Hepatocyte (in vitro differentiated cells): ENCODE results near the gene CABCOCO1. TPM values are rescaled to one million over a fixed set of nuclear protein-coding genes. Genes with fewer than 3 reads are reported as not detected.

Experiments
- DNase-seq: peaks from one replicate; pipeline ENCODE4 v3.0.0-alpha.2; 2016; ENCODE audit warnings: low spot score
- H2AFZ ChIP-seq: fragments of 200-600 bp; sonication (generic); 2 replicates; pipeline ENCODE4 v1.6.0; 2016; ENCODE audit warnings: antibody characterized with exemption, mild to moderate bottlenecking
- H3K27ac ChIP-seq: fragments of 200-600 bp; sonication (generic); 2 replicates; pipeline ENCODE4 v1.5.1; 2016; ENCODE audit warnings: mild to moderate bottlenecking
- H3K27me3 ChIP-seq: fragments of 200-600 bp; sonication (generic); 2 replicates; pipeline ENCODE4 v1.6.1; 2016
- H3K36me3 ChIP-seq: fragments of 200-600 bp; sonication (generic); replicated peaks from 2 replicates; pipeline ENCODE4 v1.5.1; 2016; ENCODE audit warnings: low read depth; ENCODE audit not compliant: insufficient read depth
- H3K4me1 ChIP-seq: fragments of 200-600 bp; sonication (generic); 2 replicates; pipeline ENCODE4 v1.5.1; 2016; ENCODE audit warnings: mild to moderate bottlenecking, moderate library complexity; ENCODE audit not compliant: insufficient read depth
- H3K4me2 ChIP-seq: fragments of 200-600 bp; sonication (generic); 2 replicates; pipeline ENCODE4 v1.6.0; 2016
- H3K4me3 ChIP-seq: fragments of 200-600 bp; sonication (generic); 2 replicates; pipeline ENCODE4 v1.5.1; 2016; ENCODE audit warnings: mild to moderate bottlenecking
- H3K79me2 ChIP-seq: fragments of 200-600 bp; sonication (generic); 2 replicates; pipeline ENCODE4 v1.6.0; 2017; ENCODE audit warnings: mild to moderate bottlenecking
- H3K9me2 ChIP-seq: fragments of 200-600 bp; sonication (generic); replicated peaks from 2 replicates; pipeline ENCODE4 v1.6.0; 2017; ENCODE audit warnings: mild to moderate bottlenecking; ENCODE audit not compliant: insufficient read depth
- H3K9me3 ChIP-seq: fragments of 200-600 bp; sonication (generic); 2 replicates; pipeline ENCODE4 v1.5.1; 2016; ENCODE audit warnings: low read depth, mild to moderate bottlenecking
- H4K20me1 ChIP-seq: fragments of 200-600 bp; sonication (generic); 2 replicates; pipeline ENCODE4 v1.6.0; 2016; ENCODE audit warnings: mild to moderate bottlenecking; ENCODE audit not compliant: insufficient read depth, poor library complexity, severe bottlenecking
- EZH2 ChIP-seq: fragments of 200-600 bp; sonication (generic); IDR thresholded peaks from 2 replicates; pipeline ENCODE4 v1.6.1; 2016; ENCODE audit warnings: antibody characterized with exemption, mild to moderate bottlenecking, borderline replicate concordance
- EZH2phosphoT487 ChIP-seq: fragments of 200-600 bp; sonication (generic); IDR thresholded peaks from one replicate; pipeline ENCODE4 v1.6.1; 2018; ENCODE audit warnings: antibody characterized with exemption, mild to moderate bottlenecking, low read depth, moderate library complexity; ENCODE audit not compliant: unreplicated experiment, severe bottlenecking
- WGBS: methylation state at CpG from one replicate; pipeline ENCODE4 v1.1.6; 2016; ENCODE audit warnings: low lambda C conversion rate; ENCODE audit errors: missing lambda C conversion rate; 5-methylcytosine and 5-hydroxymethylcytosine counted together
- polyA plus RNA-seq: library from polyadenylated mRNA; unstranded; fragments of >200 nt; fragmentation: Nextera tagmentation; extraction: Ambion mirVana; gene quantifications from 2 replicates; pipeline ENCODE4 v1.2.1, GENCODE V29; 2016
- total RNA-seq: library from RNA; depleted of rRNA; stranded (reverse); fragments of >200 nt; gene quantifications from 2 replicates; pipeline ENCODE4 v1.2.3, GENCODE V29; 2014
- TF ChIP-seq, protein P1 (sequence below): fragments of 200-600 bp; sonication (generic); IDR thresholded peaks from 2 replicates; pipeline ENCODE4 v1.5.1; 2016; ENCODE audit warnings: antibody characterized with exemption, mild to moderate bottlenecking; ENCODE audit not compliant: poor library complexity

CABCOCO1 gene
- total and polyA plus RNA-seq, 2 experiments from 2014 or later: 1.4 to 1.6 TPM

GRCh38 chr10:61751599-61751998 lies 88.9 kb downstream of the CABCOCO1 start:
- Histone ChIP-seq H2AFZ (no peak overlapping the region), H3K79me2 (no peaks in the 10 kb centered on the region), H3K9me2 (no peaks in the 10 kb centered on the region), H4K20me1 (no peaks in the 10 kb centered on the region), H3K4me2 (peak overlapping the region; percentile 1), H3K9me3 (no peaks in the 10 kb centered on the region), H3K4me1 (peaks cover 10% of the 10 kb centered on the region), H3K27me3 (no peaks in the 10 kb centered on the region), H3K27ac (peak overlapping the region; percentile 52), H3K36me3 (no peaks in the 10 kb centered on the region), H3K4me3 (no peak overlapping the region)
- no peak for DNase-seq
- 68% methylated on average over 3 of the region's 3 CpGs for WGBS
- TF ChIP-seq, protein P1, sequence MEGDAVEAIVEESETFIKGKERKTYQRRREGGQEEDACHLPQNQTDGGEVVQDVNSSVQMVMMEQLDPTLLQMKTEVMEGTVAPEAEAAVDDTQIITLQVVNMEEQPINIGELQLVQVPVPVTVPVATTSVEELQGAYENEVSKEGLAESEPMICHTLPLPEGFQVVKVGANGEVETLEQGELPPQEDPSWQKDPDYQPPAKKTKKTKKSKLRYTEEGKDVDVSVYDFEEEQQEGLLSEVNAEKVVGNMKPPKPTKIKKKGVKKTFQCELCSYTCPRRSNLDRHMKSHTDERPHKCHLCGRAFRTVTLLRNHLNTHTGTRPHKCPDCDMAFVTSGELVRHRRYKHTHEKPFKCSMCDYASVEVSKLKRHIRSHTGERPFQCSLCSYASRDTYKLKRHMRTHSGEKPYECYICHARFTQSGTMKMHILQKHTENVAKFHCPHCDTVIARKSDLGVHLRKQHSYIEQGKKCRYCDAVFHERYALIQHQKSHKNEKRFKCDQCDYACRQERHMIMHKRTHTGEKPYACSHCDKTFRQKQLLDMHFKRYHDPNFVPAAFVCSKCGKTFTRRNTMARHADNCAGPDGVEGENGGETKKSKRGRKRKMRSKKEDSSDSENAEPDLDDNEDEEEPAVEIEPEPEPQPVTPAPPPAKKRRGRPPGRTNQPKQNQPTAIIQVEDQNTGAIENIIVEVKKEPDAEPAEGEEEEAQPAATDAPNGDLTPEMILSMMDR: no peak
- TF ChIP-seq EZH2phosphoT487: no peak
- no peak for TF ChIP-seq EZH2

DNA sequence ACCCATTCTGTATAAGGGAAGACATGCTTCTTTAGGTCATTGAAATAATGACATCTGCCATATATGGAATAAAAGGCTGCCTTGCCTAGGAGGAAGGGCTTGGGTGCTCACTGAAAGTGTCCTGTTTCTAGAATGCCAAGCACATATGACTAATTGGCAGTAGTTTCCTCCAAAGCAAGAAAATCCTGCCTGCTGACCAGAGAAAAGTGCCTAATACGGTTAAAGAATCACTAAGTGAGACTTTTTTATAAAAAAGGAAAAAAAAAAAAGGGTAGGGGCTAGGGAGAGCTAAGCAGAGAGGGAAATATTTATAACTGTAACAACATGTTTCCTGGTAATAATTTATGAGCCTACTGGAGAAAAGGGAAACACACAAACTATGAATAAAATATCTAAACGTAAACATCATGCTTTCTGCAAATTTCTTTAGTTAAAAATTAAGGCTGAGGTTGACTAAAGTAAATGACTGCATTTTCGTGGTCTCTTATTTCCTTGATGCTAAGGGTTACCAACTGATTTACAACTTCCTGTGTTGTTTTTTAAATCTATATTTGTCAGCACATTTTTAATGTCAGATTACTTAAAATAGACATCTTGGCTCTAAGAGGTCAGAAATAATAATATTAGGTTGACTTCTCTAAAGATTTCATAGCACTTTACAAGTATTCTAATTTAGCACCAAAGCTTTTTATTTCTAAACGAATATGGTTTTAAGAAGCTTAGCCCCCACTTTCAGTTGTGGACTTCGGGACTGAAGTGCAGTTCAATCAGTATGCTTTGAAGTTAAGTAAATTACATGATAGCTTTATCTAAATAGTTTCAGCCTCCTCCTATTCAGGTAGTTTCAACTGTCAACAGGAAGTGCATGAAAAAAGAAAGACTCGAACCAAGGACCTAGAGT lies 89.6 kb downstream of the CABCOCO1 start:
- Histone ChIP-seq H2AFZ (no peak overlapping the region), H3K4me2 (peak overlapping the region; percentile 1), H3K36me3 (no peaks in the 10 kb centered on the region), H3K27me3 (no peaks in the 10 kb centered on the region), H4K20me1 (no peaks in the 10 kb centered on the region), H3K4me1 (peaks cover 10% of the 10 kb centered on the region), H3K9me2 (no peaks in the 10 kb centered on the region), H3K27ac (peak overlapping the region; percentile 52), H3K4me3 (no peak overlapping the region), H3K9me3 (no peaks in the 10 kb centered on the region), H3K79me2 (no peaks in the 10 kb centered on the region)
- no peak for TF ChIP-seq EZH2
- TF ChIP-seq EZH2phosphoT487: no peak
- TF ChIP-seq, protein P1: no peak
- WGBS: 27% methylated on average over 6 of the region's 6 CpGs
- peak; percentile 15 for DNase-seq

GRCh38 chr10:61753453-61753852 lies 90.7 kb downstream of the CABCOCO1 start:
- TF ChIP-seq EZH2phosphoT487 (no peak), EZH2 (no peak)
- TF ChIP-seq, protein P1: no peak
- Histone ChIP-seq H3K9me3 (no peaks in the 10 kb centered on the region), H3K79me2 (no peaks in the 10 kb centered on the region), H2AFZ (no peak overlapping the region), H3K36me3 (no peaks in the 10 kb centered on the region), H3K9me2 (no peaks in the 10 kb centered on the region), H3K4me3 (no peak overlapping the region), H3K27ac (peak overlapping the region; percentile 52), H3K4me2 (no peak overlapping the region), H4K20me1 (no peaks in the 10 kb centered on the region), H3K27me3 (no peaks in the 10 kb centered on the region), H3K4me1 (peaks cover 10% of the 10 kb centered on the region)
- 84% methylated on average over 3 of the region's 3 CpGs for WGBS
- no peak for DNase-seq
